Neural crest cell (in vitro differentiated cells): ENCODE results near the gene FOXJ3. TPM values are rescaled to one million over a fixed set of nuclear protein-coding genes. Genes with fewer than 3 reads are reported as not detected.

Experiments used
- DNase-seq: peaks from one replicate; pipeline ENCODE4 v3.0.0; 2021; ENCODE audit warnings: low read depth, mixed read lengths, low spot score
- H3K27ac Mint-ChIP-seq: one replicate; pipeline ENCODE4 v1.8.0; 2021; ENCODE audit warnings: mild to moderate bottlenecking, mixed read lengths; ENCODE audit not compliant: unreplicated experiment
- H3K27me3 Mint-ChIP-seq: 2 replicates; pipeline ENCODE4 v1.8.0; 2021; ENCODE audit warnings: low read depth, mild to moderate bottlenecking, mixed read lengths
- H3K36me3 Mint-ChIP-seq: 2 replicates; pipeline ENCODE4 v1.8.0; 2021; ENCODE audit warnings: low read depth, mild to moderate bottlenecking, mixed read lengths
- H3K4me1 Mint-ChIP-seq: 2 replicates; pipeline ENCODE4 v1.8.0; 2021; ENCODE audit warnings: mixed read lengths
- H3K4me3 Mint-ChIP-seq: one replicate; pipeline ENCODE4 v1.8.0; 2021; ENCODE audit warnings: mild to moderate bottlenecking, mixed read lengths
- H3K9me3 Mint-ChIP-seq: 2 replicates; pipeline ENCODE4 v1.8.0; 2021; ENCODE audit warnings: mixed read lengths
- CTCF ChIP-seq: fragments of 200-600 bp; sonication (generic); conservative IDR thresholded peaks from 2 replicates; pipeline ENCODE4 v1.5.0; 2021; ENCODE audit warnings: antibody characterized with exemption, mild to moderate bottlenecking
- total RNA-seq: library from RNA; stranded (reverse); gene quantifications from 2 replicates; pipeline ENCODE4 v1.2.1, GENCODE V29; 2021

Gene FOXJ3
- total RNA-seq, 1 donor from 2014 or later: 40.2 TPM

- no peak overlapping the region for H3K27ac Mint-ChIP-seq
- peaks cover 16% of the 10 kb centered on the region for H3K36me3 Mint-ChIP-seq
- peaks cover 18% of the 10 kb centered on the region for H3K4me1 Mint-ChIP-seq
- H3K9me3 Mint-ChIP-seq: no peaks in the 10 kb centered on the region
- DNase-seq: no peak
- no peaks in the 10 kb centered on the region for H3K27me3 Mint-ChIP-seq
- no peak for TF ChIP-seq CTCF
- no peak overlapping the region for H3K4me3 Mint-ChIP-seq
Measured at GRCh38 chr1:42311138-42311537, 23.9 kb downstream of the FOXJ3 start.

GRCh38 chr1:42306977-42307376 lies 28.1 kb downstream of the FOXJ3 start:
- H3K27me3 Mint-ChIP-seq: no peaks in the 10 kb centered on the region
- H3K9me3 Mint-ChIP-seq: peaks cover 21% of the 10 kb centered on the region
- no peak for DNase-seq
- H3K4me3 Mint-ChIP-seq: no peak overlapping the region
- H3K27ac Mint-ChIP-seq: no peak overlapping the region
- H3K36me3 Mint-ChIP-seq: peaks cover 41% of the 10 kb centered on the region
- no peaks in the 10 kb centered on the region for H3K4me1 Mint-ChIP-seq
- no peak for TF ChIP-seq CTCF

- H3K4me3 Mint-ChIP-seq: no peak overlapping the region
Measured at GRCh38 chr1:42305639-42306038, 29.4 kb downstream of the FOXJ3 start.

GRCh38 chr1:42302034-42302433 lies 33.0 kb downstream of the FOXJ3 start:
- Mint-ChIP-seq H3K9me3 (peaks cover 32% of the 10 kb centered on the region), H3K36me3 (peaks cover 65% of the 10 kb centered on the region), H3K4me3 (no peak overlapping the region), H3K27ac (no peak overlapping the region), H3K27me3 (no peaks in the 10 kb centered on the region), H3K4me1 (no peaks in the 10 kb centered on the region)
- no peak for TF ChIP-seq CTCF
- DNase-seq: no peak

More at GRCh38 chr1:42305639-42306038, 29.4 kb downstream of the FOXJ3 start:
- no peak for DNase-seq
- Mint-ChIP-seq H3K9me3 (peaks cover 24% of the 10 kb centered on the region), H3K27me3 (no peaks in the 10 kb centered on the region), H3K36me3 (peaks cover 52% of the 10 kb centered on the region), H3K27ac (no peak overlapping the region), H3K4me1 (no peaks in the 10 kb centered on the region)
- no peak for TF ChIP-seq CTCF

GRCh38 chr1:42298520-42298919 lies 36.5 kb downstream of the FOXJ3 start:
- Mint-ChIP-seq H3K4me3 (no peak overlapping the region), H3K36me3 (peaks cover 53% of the 10 kb centered on the region), H3K4me1 (no peaks in the 10 kb centered on the region), H3K27me3 (no peaks in the 10 kb centered on the region), H3K27ac (no peak overlapping the region), H3K9me3 (peaks cover 21% of the 10 kb centered on the region)
- DNase-seq: no peak
- no peak for TF ChIP-seq CTCF

- Mint-ChIP-seq H3K36me3 (peaks cover 42% of the 10 kb centered on the region), H3K4me1 (no peaks in the 10 kb centered on the region), H3K27me3 (no peaks in the 10 kb centered on the region), H3K4me3 (no peak overlapping the region), H3K27ac (no peak overlapping the region), H3K9me3 (peaks cover 14% of the 10 kb centered on the region)
- DNase-seq: no peak
- TF ChIP-seq CTCF: no peak
Measured at GRCh38 chr1:42295816-42296215, 39.2 kb downstream of the FOXJ3 start.
